ENCODE results near the gene FBRS. TPM values are rescaled to one million over a fixed set of nuclear protein-coding genes. Genes with fewer than 3 reads are reported as not detected.
"Not testable (repeated sequence)": the region's sequence is repeated elsewhere in the genome, so short reads cannot be mapped to it uniquely, and the experiment has no call there.

FBRS gene
- total RNA-seq, 1 donor from 2014 or later, result 75.0 TPM

- Histone ChIP-seq H3K27ac (ENCODE audit: low read depth, low read length) (no peak overlapping the region), H3K79me2 (ENCODE audit: insufficient read depth, low read length) (no peaks in the 10 kb centered on the region), H3K4me1 (ENCODE audit: insufficient read depth, low read length) (no peaks in the 10 kb centered on the region), H3K27me3 (ENCODE audit: insufficient read depth, low read length) (no peaks in the 10 kb centered on the region), H4K20me1 (ENCODE audit: insufficient read depth, low read length) (no peaks in the 10 kb centered on the region), H3K36me3 (ENCODE audit: insufficient read depth, low read length) (no peaks in the 10 kb centered on the region), H3K4me3 (ENCODE audit: insufficient read depth, low read depth, low read length) (no peak overlapping the region), H3K9ac (ENCODE audit: low read length) (no peak overlapping the region), H2AFZ (ENCODE audit: low read depth, low read length) (no peak overlapping the region), H3K4me2 (ENCODE audit: low read length) (no peak overlapping the region), H3K9me3 (ENCODE audit: insufficient read depth, low read depth, low read length) (no peaks in the 10 kb centered on the region)
- H3K4me1 Mint-ChIP-seq (ENCODE audit: low read depth, unreplicated experiment), result peaks cover 2% of the 10 kb centered on the region
- no peak for TF ChIP-seq EZH2 (IDR thresholded peaks at IDR 0.05; ENCODE audit: insufficient read depth, low read length)
- no peak for TF ChIP-seq CTCF (IDR thresholded peaks at IDR 0.05; ENCODE audit: insufficient read depth, low read depth, low read length)
- no peak for FAIRE-seq
- no peak overlapping the region for H3K4me3 Mint-ChIP-seq (ENCODE audit: unreplicated experiment)
- peaks cover 37% of the 10 kb centered on the region for H3K27me3 Mint-ChIP-seq (ENCODE audit: low read depth, unreplicated experiment)
- DNase-seq (ENCODE audit: low read depth), result no peak
- H3K27ac Mint-ChIP-seq (ENCODE audit: unreplicated experiment), result no peak overlapping the region
- peaks cover 2% of the 10 kb centered on the region for H3K9me3 Mint-ChIP-seq (ENCODE audit: unreplicated experiment)
- H3K36me3 Mint-ChIP-seq (ENCODE audit: low read depth, unreplicated experiment), result peaks cover 2% of the 10 kb centered on the region
These were observed 34.3 kb downstream of the FBRS start for GRCh38 chr16:30692396-30693064.

- TF ChIP-seq CTCF (IDR thresholded peaks at IDR 0.05; ENCODE audit: insufficient read depth, low read depth, low read length) (no peak), EZH2 (IDR thresholded peaks at IDR 0.05; ENCODE audit: insufficient read depth, low read length) (no peak)
- no peak for DNase-seq (ENCODE audit: low read depth)
- Histone ChIP-seq H3K9ac (ENCODE audit: low read length) (no peak overlapping the region), H3K4me2 (ENCODE audit: low read length) (no peak overlapping the region), H3K4me1 (ENCODE audit: insufficient read depth, low read length) (peaks cover 6% of the 10 kb centered on the region), H3K79me2 (ENCODE audit: insufficient read depth, low read length) (peaks cover 16% of the 10 kb centered on the region), H3K27ac (ENCODE audit: low read depth, low read length) (no peak overlapping the region), H3K27me3 (ENCODE audit: insufficient read depth, low read length) (no peaks in the 10 kb centered on the region), H3K36me3 (ENCODE audit: insufficient read depth, low read length) (no peaks in the 10 kb centered on the region), H4K20me1 (ENCODE audit: insufficient read depth, low read length) (peaks cover 8% of the 10 kb centered on the region), H3K4me3 (ENCODE audit: insufficient read depth, low read depth, low read length) (no peak overlapping the region), H2AFZ (ENCODE audit: low read depth, low read length) (no peak overlapping the region), H3K9me3 (ENCODE audit: insufficient read depth, low read depth, low read length) (no peaks in the 10 kb centered on the region)
- H3K4me1 Mint-ChIP-seq (ENCODE audit: low read depth, unreplicated experiment), result peaks cover 6% of the 10 kb centered on the region
- H3K27ac Mint-ChIP-seq (ENCODE audit: unreplicated experiment), result no peak overlapping the region
- H3K4me3 Mint-ChIP-seq (ENCODE audit: unreplicated experiment), result no peak overlapping the region
- peaks cover 2% of the 10 kb centered on the region for H3K36me3 Mint-ChIP-seq (ENCODE audit: low read depth, unreplicated experiment)
- H3K27me3 Mint-ChIP-seq (ENCODE audit: low read depth, unreplicated experiment), result peaks cover 21% of the 10 kb centered on the region
- peaks cover 2% of the 10 kb centered on the region for H3K9me3 Mint-ChIP-seq (ENCODE audit: unreplicated experiment)
- no peak for FAIRE-seq
These were observed 36.9 kb downstream of the FBRS start for GRCh38 chr16:30694926-30695693.

GRCh38 chr16:30696646-30697045 lies 38.4 kb downstream of the FBRS start:
- not testable (repeated sequence) for FAIRE-seq; H3K9ac ChIP-seq (ENCODE audit: low read length); H2AFZ ChIP-seq (ENCODE audit: low read depth, low read length); H3K27ac Mint-ChIP-seq (ENCODE audit: unreplicated experiment); H3K9me3 Mint-ChIP-seq (ENCODE audit: unreplicated experiment); H3K36me3 Mint-ChIP-seq (ENCODE audit: low read depth, unreplicated experiment); H3K4me3 ChIP-seq (ENCODE audit: insufficient read depth, low read depth, low read length); DNase-seq (ENCODE audit: low read depth); H3K27me3 ChIP-seq (ENCODE audit: insufficient read depth, low read length); H3K4me2 ChIP-seq (ENCODE audit: low read length); H3K4me3 Mint-ChIP-seq (ENCODE audit: unreplicated experiment); H3K27ac ChIP-seq (ENCODE audit: low read depth, low read length); H3K9me3 ChIP-seq (ENCODE audit: insufficient read depth, low read depth, low read length)
- peaks cover 14% of the 10 kb centered on the region for H3K4me1 Mint-ChIP-seq (ENCODE audit: low read depth, unreplicated experiment)
- Histone ChIP-seq H3K36me3 (ENCODE audit: insufficient read depth, low read length) (peaks cover 10% of the 10 kb centered on the region), H3K79me2 (ENCODE audit: insufficient read depth, low read length) (peaks cover 32% of the 10 kb centered on the region), H4K20me1 (ENCODE audit: insufficient read depth, low read length) (peaks cover 24% of the 10 kb centered on the region), H3K4me1 (ENCODE audit: insufficient read depth, low read length) (peaks cover 16% of the 10 kb centered on the region)
- H3K27me3 Mint-ChIP-seq (ENCODE audit: low read depth, unreplicated experiment), result peaks cover 11% of the 10 kb centered on the region

Measured in astrocyte (in vitro differentiated cells and primary cell).